NCI-H82 (cell line): ENCODE results near the gene COL24A1.
A peak's percentile ranks its signal among the peaks of the same experiment; 100 is the strongest.
"Not testable (repeated sequence)": the region's sequence is repeated elsewhere in the genome, so short reads cannot be mapped to it uniquely, and the experiment has no call there.

Experiments
- DNase-seq: peaks from one replicate; lab custom pipeline; 2025; lab: John Stamatoyannopoulos, UW

COL24A1 gene

GRCh38 chr1:85801520-85801919 lies 355.1 kb downstream of the COL24A1 start:
- DNase-seq, result no peak

- no peak for DNase-seq
Measured at GRCh38 chr1:85799737-85800136, 356.8 kb downstream of the COL24A1 start.

- DNase-seq, result no peak
Measured at GRCh38 chr1:85798419-85798818, 358.2 kb downstream of the COL24A1 start.

- not testable (repeated sequence) for DNase-seq
Measured at GRCh38 chr1:85777021-85777420, 379.6 kb downstream of the COL24A1 start.

GRCh38 chr1:85762804-85763203 lies 393.8 kb downstream of the COL24A1 start:
- no peak for DNase-seq

GRCh38 chr1:85756864-85757263 lies 399.7 kb downstream of the COL24A1 start:
- DNase-seq, result no peak

GRCh38 chr1:85748120-85748519 lies 408.5 kb downstream of the COL24A1 start:
- no peak for DNase-seq

- no peak for DNase-seq
Measured at GRCh38 chr1:85746777-85747176, 409.8 kb downstream of the COL24A1 start.

GRCh38 chr1:85743814-85744213 lies 412.8 kb downstream of the COL24A1 start:
- no peak for DNase-seq

- no peak for DNase-seq
Measured at GRCh38 chr1:85734931-85735330, 421.6 kb downstream of the COL24A1 start.

GRCh38 chr1:85718678-85719340 lies 437.8 kb downstream of the COL24A1 start:
- no peak for DNase-seq

GRCh38 chr1:85714418-85715114 lies 442.0 kb downstream of the COL24A1 start:
- peak; percentile 7 for DNase-seq

- DNase-seq, result peak; percentile 46
Measured at GRCh38 chr1:85708829-85709227, 447.7 kb downstream of the COL24A1 start.

- peak; percentile 98 for DNase-seq
Measured at GRCh38 chr1:85707990-85708828, 448.4 kb downstream of the COL24A1 start, which contains the start of gene ZNHIT6. ZNHIT6 (minus strand) TSS chr1:85708433; CDS start chr1:85708284, 149 bp downstream.

GRCh38 chr1:85707267-85707989 lies 449.1 kb downstream of the COL24A1 start:
- DNase-seq, result peak; percentile 16

GRCh38 chr1:85705940-85706339 lies 450.6 kb downstream of the COL24A1 start:
- no peak for DNase-seq

GRCh38 chr1:85700422-85700821 lies 456.1 kb downstream of the COL24A1 start:
- no peak for DNase-seq

- no peak for DNase-seq
Measured at GRCh38 chr1:85697895-85698294, 458.7 kb downstream of the COL24A1 start.

- peak; percentile 8 for DNase-seq
Measured at GRCh38 chr1:85692730-85693314, 463.8 kb downstream of the COL24A1 start.

- DNase-seq, result no peak
Measured at GRCh38 chr1:85689775-85690404, 466.7 kb downstream of the COL24A1 start.
